ENCODE results near the gene PEAR1.

Gene PEAR1

GRCh38 chr1:156898971-156899664, 5.6 kb downstream of the PEAR1 start:
- no peak for DNase-seq

- no peak for DNase-seq
These were observed 6.6 kb downstream of the PEAR1 start for GRCh38 chr1:156899956-156900718.

GRCh38 chr1:156900896-156901589, 7.5 kb downstream of the PEAR1 start:
- no peak for DNase-seq

GRCh38 chr1:156901590-156901900, 8.0 kb downstream of the PEAR1 start:
- no peak for DNase-seq

GRCh38 chr1:156901966-156902915, 8.7 kb downstream of the PEAR1 start:
- DNase-seq, result no peak

- DNase-seq, result no peak
These were observed 10.0 kb downstream of the PEAR1 start for GRCh38 chr1:156903328-156904091.

- DNase-seq, result no peak
These were observed 10.9 kb downstream of the PEAR1 start for GRCh38 chr1:156904187-156904959.

- DNase-seq, result no peak
These were observed 11.7 kb downstream of the PEAR1 start for GRCh38 chr1:156905176-156905575.

GRCh38 chr1:156905651-156906050, 12.1 kb downstream of the PEAR1 start:
- no peak for DNase-seq

GRCh38 chr1:156906206-156906906, 12.8 kb downstream of the PEAR1 start:
- no peak for DNase-seq

GRCh38 chr1:156908541-156908940, 15.0 kb downstream of the PEAR1 start:
- no peak for DNase-seq

- DNase-seq, result no peak
These were observed 15.4 kb downstream of the PEAR1 start for GRCh38 chr1:156908955-156909354.

- no peak for DNase-seq
These were observed 16.2 kb downstream of the PEAR1 start for GRCh38 chr1:156909671-156910070.

- peak in 9 of 58 donors; percentile 3 to 28 (median 12) for DNase-seq
These were observed 16.8 kb downstream of the PEAR1 start for GRCh38 chr1:156910309-156910782.

GRCh38 chr1:156911577-156912298, 18.2 kb downstream of the PEAR1 start:
- DNase-seq, result no peak

GRCh38 chr1:156912310-156912709, 18.8 kb downstream of the PEAR1 start:
- DNase-seq, result no peak

- DNase-seq, result peak in 3 of 58 donors; percentile 13 to 61 (median 15)
These were observed 19.6 kb downstream of the PEAR1 start for GRCh38 chr1:156912861-156913808.
